NK-92 (cell line): ENCODE data around the gene PLPPR3.

ENCODE experiments used
- DNase-seq: peaks from one replicate; lab custom pipeline; 2025; ENCODE audit not compliant: unreplicated experiment; lab: John Stamatoyannopoulos, UW

The PLPPR3 gene

GRCh38 chr19:810077-810855 lies 11.5 kb downstream of the PLPPR3 start:
- DNase-seq = no peak

DNA sequence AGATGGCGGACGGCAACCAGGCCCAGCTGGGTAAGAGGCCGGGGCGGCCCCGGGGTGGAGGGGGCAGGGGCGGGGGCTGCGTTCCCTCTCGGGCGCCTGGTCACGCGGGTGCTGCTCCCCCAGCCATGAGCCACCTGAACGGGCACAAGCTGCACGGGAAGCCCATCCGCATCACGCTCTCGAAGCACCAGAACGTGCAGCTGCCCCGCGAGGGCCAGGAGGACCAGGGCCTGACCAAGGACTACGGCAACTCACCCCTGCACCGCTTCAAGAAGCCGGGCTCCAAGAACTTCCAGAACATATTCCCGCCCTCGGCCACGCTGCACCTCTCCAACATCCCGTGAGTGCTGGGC lies 13.4 kb downstream of the PLPPR3 start:
- no peak for DNase-seq

- DNase-seq = no peak
These were observed 13.9 kb downstream of the PLPPR3 start for GRCh38 chr19:807627-808422.

- DNase-seq = no peak
These were observed 14.8 kb downstream of the PLPPR3 start for GRCh38 chr19:806815-807421.

GRCh38 chr19:805600-806550 lies 15.9 kb downstream of the PLPPR3 start:
- DNase-seq = no peak

DNA sequence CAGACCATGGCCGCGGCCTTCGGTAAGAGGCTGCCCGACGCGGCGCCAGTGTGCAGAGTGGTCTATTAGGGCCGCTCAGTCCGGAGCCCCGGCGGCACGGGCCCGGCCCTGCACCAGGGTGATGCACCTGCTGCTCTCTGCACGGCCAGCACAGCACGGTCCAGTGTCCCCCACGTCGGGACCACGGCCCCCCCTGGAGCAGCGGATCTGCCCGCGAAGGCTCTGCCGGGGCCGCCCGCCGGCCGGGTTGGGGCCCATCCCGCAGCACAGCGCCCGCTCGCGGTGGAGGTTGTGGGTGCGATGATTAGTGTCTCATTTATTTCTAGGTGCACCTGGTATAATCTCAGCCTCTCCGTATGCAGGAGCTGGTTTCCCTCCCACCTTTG lies 16.6 kb downstream of the PLPPR3 start:
- DNase-seq = no peak

DNA sequence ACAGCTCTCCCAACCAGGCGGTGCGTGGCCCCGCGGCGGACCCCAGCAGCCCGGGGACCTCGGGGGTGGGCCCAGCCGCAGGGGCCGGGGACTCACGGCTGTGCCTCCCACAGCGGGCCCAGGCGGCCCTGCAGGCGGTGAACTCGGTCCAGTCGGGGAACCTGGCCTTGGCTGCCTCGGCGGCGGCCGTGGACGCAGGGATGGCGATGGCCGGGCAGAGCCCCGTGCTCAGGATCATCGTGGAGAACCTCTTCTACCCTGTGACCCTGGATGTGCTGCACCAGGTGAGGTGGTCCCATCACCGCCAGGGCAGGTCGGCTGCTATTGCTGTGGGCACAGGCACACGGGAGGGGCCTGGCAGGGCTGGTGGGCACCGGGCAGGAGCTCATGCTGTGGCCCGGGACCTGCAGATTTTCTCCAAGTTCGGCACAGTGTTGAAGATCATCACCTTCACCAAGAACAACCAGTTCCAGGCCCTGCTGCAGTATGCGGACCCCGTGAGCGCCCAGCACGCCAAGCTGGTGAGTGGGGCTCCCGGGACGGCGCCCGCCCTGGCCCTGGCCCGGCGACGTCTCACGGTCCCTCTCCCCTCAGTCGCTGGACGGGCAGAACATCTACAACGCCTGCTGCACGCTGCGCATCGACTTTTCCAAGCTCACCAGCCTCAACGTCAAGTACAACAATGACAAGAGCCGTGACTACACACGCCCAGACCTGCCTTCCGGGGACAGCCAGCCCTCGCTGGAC lies 17.2 kb downstream of the PLPPR3 start:
- DNase-seq = no peak

- DNase-seq = no peak
These were observed 17.9 kb downstream of the PLPPR3 start for GRCh38 chr19:803686-804418.

DNA sequence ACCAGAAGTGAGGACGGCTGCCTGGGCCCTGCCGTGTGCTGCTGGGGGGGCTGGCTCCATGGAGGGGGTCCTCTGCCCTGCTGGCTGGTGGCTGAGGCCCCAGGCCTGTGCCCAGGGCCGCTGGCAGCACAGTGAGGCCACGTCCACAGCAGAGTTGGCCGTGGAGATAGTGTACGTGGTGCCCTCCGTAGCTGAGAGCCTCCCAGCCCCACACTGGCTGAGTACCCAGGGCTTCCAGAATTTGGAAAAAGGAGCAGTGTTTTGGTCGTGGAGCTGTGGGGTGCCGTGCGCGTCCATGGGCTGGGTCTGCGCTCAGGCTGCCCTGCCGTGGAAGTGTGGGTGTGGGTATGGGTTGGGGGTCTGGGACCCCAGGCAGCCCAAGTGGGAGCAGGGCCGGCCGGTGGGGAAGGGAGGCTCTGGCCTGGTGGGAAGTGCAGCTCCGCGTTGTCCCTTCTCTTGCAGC lies 18.6 kb downstream of the PLPPR3 start:
- DNase-seq = no peak

- DNase-seq = no peak
These were observed 19.2 kb downstream of the PLPPR3 start for GRCh38 chr19:802498-803098.

DNA sequence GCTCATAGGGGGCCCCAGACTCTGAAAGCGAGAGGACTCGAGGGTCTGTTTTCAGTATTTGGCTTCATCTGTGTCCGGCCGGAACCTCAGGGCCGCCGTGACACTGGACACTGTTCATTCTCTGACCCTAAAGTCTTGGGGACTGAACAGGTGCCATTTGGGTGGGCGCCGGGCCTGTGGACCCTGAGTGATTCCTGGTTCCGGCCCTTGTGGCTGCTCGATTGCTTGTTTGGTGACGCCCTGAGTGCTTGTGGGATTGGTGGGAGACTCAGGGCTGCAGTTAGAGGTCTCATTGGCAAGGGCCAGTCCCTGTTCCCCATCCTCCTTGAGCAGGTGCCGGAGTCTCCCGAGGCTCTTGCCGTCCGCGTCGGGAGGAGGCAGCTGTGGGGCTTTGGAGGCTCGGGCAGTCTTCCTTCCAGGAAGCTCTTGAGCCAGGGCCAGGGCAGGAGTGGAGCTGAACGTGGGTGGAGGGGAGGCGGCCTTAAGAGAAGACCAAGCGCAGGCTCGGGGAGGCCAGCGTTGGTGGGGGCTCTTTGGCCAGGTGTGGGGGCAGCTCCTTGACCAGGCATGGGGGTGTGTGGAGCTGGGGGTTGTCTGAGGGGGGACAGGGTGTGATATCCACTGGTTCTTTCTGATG lies 19.8 kb downstream of the PLPPR3 start:
- no peak for DNase-seq

- DNase-seq = no peak
These were observed 20.5 kb downstream of the PLPPR3 start for GRCh38 chr19:801030-801860.

DNA sequence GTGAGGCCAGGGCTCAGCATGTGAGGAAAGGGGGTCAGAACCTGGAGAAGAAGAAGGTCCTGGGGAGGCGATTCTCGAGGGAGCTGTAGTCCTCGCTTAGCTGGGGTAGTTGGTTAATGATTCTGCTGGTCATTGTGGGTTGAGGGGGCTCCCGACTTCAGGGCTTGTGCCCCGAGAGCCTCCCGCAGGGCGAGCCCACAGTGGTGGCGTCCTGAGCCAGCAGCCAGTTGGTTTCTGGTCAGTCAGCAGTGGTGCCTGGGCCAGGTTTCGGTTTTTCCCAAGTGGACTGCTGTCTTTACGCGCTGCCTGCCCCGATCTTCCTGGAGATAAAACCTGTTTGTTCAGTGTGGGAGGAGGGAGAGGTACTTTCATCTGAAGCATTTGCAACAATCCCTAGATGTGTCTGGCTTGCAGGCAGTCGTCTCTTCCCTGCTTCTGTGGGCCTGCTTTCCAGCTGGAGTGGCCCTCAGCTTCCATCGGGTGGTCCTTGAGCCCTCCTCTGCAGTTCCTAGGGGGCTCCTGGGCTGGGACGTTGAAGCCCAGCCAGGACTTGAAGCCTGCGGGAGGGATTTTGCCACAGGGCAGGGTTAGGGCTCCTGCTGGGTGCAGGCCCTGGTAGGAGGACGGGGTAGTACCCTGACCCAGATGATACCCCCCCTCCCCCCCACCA lies 21.3 kb downstream of the PLPPR3 start:
- DNase-seq = no peak

GRCh38 chr19:799076-799881 lies 22.5 kb downstream of the PLPPR3 start:
- DNase-seq = no peak

DNA sequence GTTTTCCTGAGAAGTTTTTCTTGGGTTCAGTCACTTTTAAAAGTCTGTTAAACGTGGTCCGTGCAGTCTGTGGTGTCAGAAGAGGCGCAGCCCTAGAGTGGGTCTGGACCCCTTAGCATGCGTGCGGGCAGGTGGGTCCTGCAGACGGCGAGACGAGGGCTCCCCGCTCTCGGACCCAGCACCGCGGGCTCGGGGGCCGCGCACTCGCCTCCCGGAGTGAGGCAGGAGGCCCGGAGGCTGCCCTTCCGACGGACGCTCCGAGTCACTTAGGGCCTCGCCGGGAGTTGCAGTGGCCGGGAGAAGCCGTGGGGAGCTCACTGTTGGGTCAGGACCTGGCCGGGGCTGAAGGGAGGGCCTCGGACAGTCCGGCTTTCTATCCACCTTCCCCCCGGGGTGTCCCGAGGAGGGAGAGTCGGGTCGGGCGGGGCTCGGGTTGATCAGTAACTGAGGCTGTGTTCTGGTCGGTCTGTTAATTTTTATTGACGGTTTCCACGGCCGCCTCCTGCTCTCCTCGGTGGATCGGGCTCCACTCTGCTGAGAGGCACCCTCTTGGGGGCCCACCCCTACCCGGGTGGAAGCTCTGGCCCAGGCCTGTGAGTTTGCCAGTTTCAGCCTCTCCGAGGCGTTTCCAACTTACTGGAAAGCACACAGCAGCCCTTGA lies 23.2 kb downstream of the PLPPR3 start:
- DNase-seq = no peak
